Heart right ventricle (tissue), 16 donors: ENCODE results near the gene MED26. TPM values are rescaled to one million over a fixed set of nuclear protein-coding genes. Genes with fewer than 3 reads are reported as not detected.

Experiments used
- ATAC-seq, 8 donors: fragments of 200-7000 bp; cut with Tn5 transposase; one replicate each; pipeline ENCODE4 v1.9.1; 2020; ENCODE audit warnings: mild to moderate bottlenecking in 8 of 8, moderate library complexity in 8 of 8, moderate number of reproducible peaks in 1 of 8
- DNase-seq, 2 donors: peaks; one replicate each; pipeline ENCODE4 v3.0.0-alpha.2; 2020
- H3K27ac ChIP-seq, 10 donors: fragments of 200-600 bp; sonication (generic) in 2 of 10; one replicate each; pipeline versions ENCODE4 v1.5.0 to v1.8.0; 2020 to 2022; ENCODE audit warnings: mild to moderate bottlenecking in 3 of 10
- H3K27me3 ChIP-seq, 7 donors: fragments of 200-600 bp; one replicate each; pipeline ENCODE4 v1.8.0; 2021 to 2022; ENCODE audit warnings: mild to moderate bottlenecking in 2 of 7
- H3K36me3 ChIP-seq, 9 donors: fragments of 200-600 bp; sonication (generic) in 1 of 9; one replicate each; pipeline versions ENCODE4 v1.5.0 to v1.8.0; 2020 to 2022; ENCODE audit warnings: mild to moderate bottlenecking in 2 of 9
- H3K4me1 ChIP-seq, 9 donors: fragments of 200-600 bp; sonication (generic) in 1 of 9; one replicate each; pipeline versions ENCODE4 v1.5.0 to v1.8.0; 2020 to 2022; ENCODE audit warnings: mild to moderate bottlenecking in 4 of 9
- H3K4me3 ChIP-seq, 10 donors: fragments of 200-600 bp; sonication (generic) in 2 of 10; one replicate each; pipeline versions ENCODE4 v1.5.0 to v1.8.0; 2020 to 2022; ENCODE audit warnings: mild to moderate bottlenecking in 7 of 10, moderate library complexity in 2 of 10
- H3K9me3 ChIP-seq, 11 donors: fragments of 200-600 bp in 10 of 11; sonication (generic) in 2 of 11; one replicate each; pipeline versions ENCODE4 v1.5.0 to v1.8.0; 2013 to 2022; ENCODE audit warnings: mild to moderate bottlenecking in 2 of 11, control low read depth in 1 of 11, moderate library complexity in 1 of 11
- CTCF ChIP-seq, 9 donors: fragments of 200-600 bp; sonication (generic) in 2 of 9; IDR thresholded peaks; one replicate each; pipeline versions ENCODE4 v1.5.0 to v1.8.0; 2021 to 2022; ENCODE audit warnings: antibody characterized with exemption in 9 of 9, mild to moderate bottlenecking in 5 of 9, moderate library complexity in 1 of 9
- WGBS, 2 donors: extraction: QIAGEN DNeasy Blood & Tissue Kit; methylation state at CpG; one replicate each; pipeline ENCODE4 v1.1.7; 2013; ENCODE audit warnings: inconsistent platforms in 1 of 2; 5-methylcytosine and 5-hydroxymethylcytosine counted together
- intact Hi-C, 10 donors: fragments of 100-400 bp; cut with DNase I; formaldehyde crosslinking; loops; one replicate each; pipeline versions ENCODE4 v1.11.1 to v1.14.2; 2022
- polyA plus RNA-seq, 2 donors: library from polyadenylated mRNA; stranded (reverse); fragments of 200-250 nt; gene quantifications; one replicate each; pipeline ENCODE4 v1.2.3, GENCODE V29; 2013
- total RNA-seq, 10 donors: library from RNA; stranded (reverse); fragmentation: NEBNext Ultra II Directional in 3 of 10; extraction: Animal tissue kit (Norgen Biotek cat#: 25700) in 3 of 10; gene quantifications; one replicate each; pipeline versions ENCODE4 v1.2.1 to v1.2.4, GENCODE V29; 2021 to 2023
- donor health status: Arrhythmogenic right ventricular cardiomyopathy.
- donor health status: ischemic (EF 13 %, LVEDD 7.1; RV severe dilation, severe dysfunction).
- donor health status: healthy with polysubstance abuse.
- donor health status: DM: no; HTN: yes; CAD: no.
- donor health status: DM: no; HTN: no; CAD: no.
- donor health status: ischemic (EF 25% LVEDD 6.9; RV normal size, moderate dysfunction).
- donor health status: ischemic (EF 25% LVEDD 5.7; RV mildly dilated, moderate dysfunction).
- donor health status: healthy.
- donor health status: DM: yes; HTN: yes; CAD: no.
- donor health status: Ischemic cardiomyopathy.
- donor health status: ischemic (EF 35%, LVEDD 5.7; RV mildly dilated, moderate dysfunction).
- donor health status: nonischemic (EF 11% LVEDD 7.7; RV severe dilation, severe dysfunction).
- donor health status: DM: yes; HTN: yes; CAD: no.
- donor health status: PGD.
- donor health status: ischemic (EF 29% LVEDD 5.4; RV normal size, mild dysfunction).
- donor health status: nonischemic (EF 23%, LVEDD 6.1; RV moderate dilation, normal function).

MED26 gene
- total and polyA plus RNA-seq, 12 donors: 3.3 to 6.9 (median 4.6) TPM

- H3K36me3 ChIP-seq: peaks cover 0 to 100% (median 41%) of the 10 kb centered on the region in 9 donors
- H3K4me3 ChIP-seq: no peak overlapping the region
- intact Hi-C loops: no loop called here
- no peak for TF ChIP-seq CTCF (IDR thresholded peaks at IDR 0.05)
- no peak overlapping the region for H3K27ac ChIP-seq
- no peaks in the 10 kb centered on the region for H3K27me3 ChIP-seq
- peaks cover 0 to 10% (median 3%) of the 10 kb centered on the region in 9 donors for H3K4me1 ChIP-seq
- no peaks in the 10 kb centered on the region for H3K9me3 ChIP-seq
- ATAC-seq (no peak), DNase-seq (no peak)
- 95 to 97% methylated on average over 1 of the region's 1 CpG for whole genome bisulfite sequencing, 2 donors
These were observed 10.7 kb upstream of the MED26 start for GRCh38 chr19:16638666-16639065.

- Histone ChIP-seq H3K36me3 (peaks cover 0 to 100% (median 45%) of the 10 kb centered on the region in 9 donors), H3K9me3 (no peaks in the 10 kb centered on the region), H3K4me3 (no peak overlapping the region), H3K27me3 (no peaks in the 10 kb centered on the region), H3K27ac (no peak overlapping the region), H3K4me1 (peaks cover 0 to 10% (median 3%) of the 10 kb centered on the region in 9 donors)
- TF ChIP-seq CTCF (IDR thresholded peaks at IDR 0.05): no peak
- DNase-seq: no peak
- intact Hi-C loops: no loop called here
- ATAC-seq: peak in 1 of 8 donors; percentile 20
These were observed 9.5 kb upstream of the MED26 start for GRCh38 chr19:16637535-16637934.

GRCh38 chr19:16631465-16631864, 3.5 kb upstream of the MED26 start:
- no peak overlapping the region for H3K27ac ChIP-seq
- ATAC-seq (no peak), DNase-seq (no peak)
- 86 to 92% methylated on average over 6 of the region's 6 CpGs for WGBS, 2 donors
- no peak for TF ChIP-seq CTCF (IDR thresholded peaks at IDR 0.05)
- peaks cover 0 to 63% (median 28%) of the 10 kb centered on the region in 9 donors for H3K36me3 ChIP-seq
- intact Hi-C loops: no loop called here
- H3K4me1 ChIP-seq: peaks cover 0 to 30% (median 25%) of the 10 kb centered on the region in 9 donors
- no peaks in the 10 kb centered on the region for H3K9me3 ChIP-seq
- no peak overlapping the region for H3K4me3 ChIP-seq
- no peaks in the 10 kb centered on the region for H3K27me3 ChIP-seq

- ATAC-seq: peak in 7 of 8 donors; percentile 4 to 59 (median 36)
- peaks cover 0 to 58% (median 25%) of the 10 kb centered on the region in 9 donors for H3K36me3 ChIP-seq
- 1 to 2% methylated on average over 23 of the region's 23 CpGs for WGBS, 2 donors
These were observed 1.1 kb upstream of the MED26 start for GRCh38 chr19:16628984-16629691.

More at GRCh38 chr19:16628984-16629691, 1.1 kb upstream of the MED26 start:
- no peaks in the 10 kb centered on the region for H3K27me3 ChIP-seq
- H3K4me1 ChIP-seq: peaks cover 0 to 52% (median 47%) of the 10 kb centered on the region in 9 donors
- peak in 1 of 2 donors; percentile 65 for DNase-seq
- no peak for TF ChIP-seq CTCF (IDR thresholded peaks at IDR 0.05)
- H3K4me3 ChIP-seq: peak overlapping the region; percentile 68 to 99 (median 96)
- intact Hi-C loops: loop anchor here (2.0 to 10.0 kb wide), 5 partner anchors 32 to 57 kb away; partner anchors contain the start of genes SLC35E1 (in 9 of the 10), SMIM7 (in 2 of the 10) and TMEM38A (in 2 of the 10)
- H3K9me3 ChIP-seq: no peaks in the 10 kb centered on the region
- H3K27ac ChIP-seq: peak overlapping the region; percentile 88 to 99 (median 98)
